ENCODE measurements around the gene SEMA5A.

The SEMA5A gene

GRCh38 chr5:9056046-9056445 lies 489.8 kb downstream of the SEMA5A start:
- DNase-seq (ENCODE audit: low spot score): no peak

- DNase-seq (ENCODE audit: low spot score): no peak
Observed at GRCh38 chr5:9054821-9055589, 490.9 kb downstream of the SEMA5A start.

GRCh38 chr5:9054322-9054721 lies 491.6 kb downstream of the SEMA5A start:
- no peak for DNase-seq (ENCODE audit: low spot score)

- DNase-seq (ENCODE audit: low spot score): no peak
Observed at GRCh38 chr5:9052421-9052820, 493.5 kb downstream of the SEMA5A start.

GRCh38 chr5:9051779-9052178 lies 494.1 kb downstream of the SEMA5A start:
- no peak for DNase-seq (ENCODE audit: low spot score)

GRCh38 chr5:9047932-9048331 lies 497.9 kb downstream of the SEMA5A start:
- DNase-seq (ENCODE audit: low spot score): no peak

- DNase-seq (ENCODE audit: low spot score): no peak
Observed at GRCh38 chr5:9046756-9047481, 499.0 kb downstream of the SEMA5A start.

GRCh38 chr5:9045946-9046345 lies 499.9 kb downstream of the SEMA5A start:
- no peak for DNase-seq (ENCODE audit: low spot score)

- no peak for DNase-seq (ENCODE audit: low spot score)
Observed at GRCh38 chr5:9042241-9042640, 503.6 kb downstream of the SEMA5A start.

- no peak for DNase-seq (ENCODE audit: low spot score)
Observed at GRCh38 chr5:9040475-9040874, 505.4 kb downstream of the SEMA5A start.

- DNase-seq (ENCODE audit: low spot score): no peak
Observed at GRCh38 chr5:9037048-9037447, 508.8 kb downstream of the SEMA5A start.

GRCh38 chr5:9035346-9035745 lies 510.5 kb downstream of the SEMA5A start:
- no peak for DNase-seq (ENCODE audit: low spot score)

GRCh38 chr5:9034649-9035048 lies 511.2 kb downstream of the SEMA5A start:
- no peak for DNase-seq (ENCODE audit: low spot score)

GRCh38 chr5:9033524-9033923 lies 512.4 kb downstream of the SEMA5A start:
- no peak for DNase-seq (ENCODE audit: low spot score)

- no peak for DNase-seq (ENCODE audit: low spot score)
Observed at GRCh38 chr5:9025942-9026341, 519.9 kb downstream of the SEMA5A start.

- DNase-seq (ENCODE audit: low spot score): no peak
Observed at GRCh38 chr5:9020996-9021395, 524.9 kb downstream of the SEMA5A start.

GRCh38 chr5:9015937-9016270 lies 530.0 kb downstream of the SEMA5A start:
- DNase-seq (ENCODE audit: low spot score): no peak

- no peak for DNase-seq (ENCODE audit: low spot score)
Observed at GRCh38 chr5:9015260-9015936, 530.5 kb downstream of the SEMA5A start.

- no peak for DNase-seq (ENCODE audit: low spot score)
Observed at GRCh38 chr5:9013147-9013546, 532.7 kb downstream of the SEMA5A start.

- DNase-seq (ENCODE audit: low spot score): no peak
Observed at GRCh38 chr5:9009931-9010651, 535.8 kb downstream of the SEMA5A start.

GRCh38 chr5:8997542-8998070 lies 548.3 kb downstream of the SEMA5A start:
- no peak for DNase-seq (ENCODE audit: low spot score)

- DNase-seq (ENCODE audit: low spot score): no peak
Observed at GRCh38 chr5:8993031-8993430, 552.8 kb downstream of the SEMA5A start.
